ENCODE results near the gene SELENOW.
"Not testable (repeated sequence)": the region's sequence is repeated elsewhere in the genome, so short reads cannot be mapped to it uniquely, and the experiment has no call there.

The SELENOW gene

GRCh38 chr19:47813304-47813994, 34.9 kb downstream of the SELENOW start:
- DNase-seq (ENCODE audit: low spot score) = no peak
- no peaks in the 10 kb centered on the region for H3K9me3 ChIP-seq (ENCODE audit: severe bottlenecking)

GRCh38 chr19:47813995-47814328, 35.5 kb downstream of the SELENOW start:
- peak; percentile 37 for TF ChIP-seq CTCF (IDR thresholded peaks at IDR 0.05; ENCODE audit: poor library complexity, severe bottlenecking)
- no peaks in the 10 kb centered on the region for H3K4me1 ChIP-seq (ENCODE audit: insufficient read depth, poor library complexity, severe bottlenecking)
- H3K36me3 ChIP-seq (ENCODE audit: low read depth) = no peaks in the 10 kb centered on the region
- no peak for ATAC-seq (ENCODE audit: low read depth)
- no peak overlapping the region for H3K27ac ChIP-seq (ENCODE audit: poor library complexity, severe bottlenecking)
- DNase-seq (ENCODE audit: low spot score) = no peak
- H3K9me3 ChIP-seq (ENCODE audit: severe bottlenecking) = no peaks in the 10 kb centered on the region
- H3K4me3 ChIP-seq (ENCODE audit: severe bottlenecking) = no peak overlapping the region
- H3K27me3 ChIP-seq (ENCODE audit: insufficient read depth, poor library complexity, severe bottlenecking) = no peaks in the 10 kb centered on the region

More at GRCh38 chr19:47813304-47813994, 34.9 kb downstream of the SELENOW start:
- H3K27ac ChIP-seq (ENCODE audit: poor library complexity, severe bottlenecking) = no peak overlapping the region
- no peak overlapping the region for H3K4me3 ChIP-seq (ENCODE audit: severe bottlenecking)
- no peaks in the 10 kb centered on the region for H3K4me1 ChIP-seq (ENCODE audit: insufficient read depth, poor library complexity, severe bottlenecking)
- no peaks in the 10 kb centered on the region for H3K36me3 ChIP-seq (ENCODE audit: low read depth)
- H3K27me3 ChIP-seq (ENCODE audit: insufficient read depth, poor library complexity, severe bottlenecking) = no peaks in the 10 kb centered on the region
- ATAC-seq (ENCODE audit: low read depth) = peak; percentile 85
- peak; percentile 74 for TF ChIP-seq CTCF (IDR thresholded peaks at IDR 0.05; ENCODE audit: poor library complexity, severe bottlenecking)

GRCh38 chr19:47816270-47816669, 37.8 kb downstream of the SELENOW start:
- not testable (repeated sequence) for H3K36me3 ChIP-seq (ENCODE audit: low read depth); H3K9me3 ChIP-seq (ENCODE audit: severe bottlenecking); H3K4me3 ChIP-seq (ENCODE audit: severe bottlenecking); H3K27ac ChIP-seq (ENCODE audit: poor library complexity, severe bottlenecking); DNase-seq (ENCODE audit: low spot score); H3K27me3 ChIP-seq (ENCODE audit: insufficient read depth, poor library complexity, severe bottlenecking); H3K4me1 ChIP-seq (ENCODE audit: insufficient read depth, poor library complexity, severe bottlenecking); ATAC-seq (ENCODE audit: low read depth)

GRCh38 chr19:47818221-47818620, 39.7 kb downstream of the SELENOW start:
- not testable (repeated sequence) for ATAC-seq (ENCODE audit: low read depth); H3K36me3 ChIP-seq (ENCODE audit: low read depth); H3K4me3 ChIP-seq (ENCODE audit: severe bottlenecking)

GRCh38 chr19:47819858-47820257, 41.4 kb downstream of the SELENOW start:
- no peak for DNase-seq (ENCODE audit: low spot score)
- TF ChIP-seq CTCF (IDR thresholded peaks at IDR 0.05; ENCODE audit: poor library complexity, severe bottlenecking) = no peak
- Histone ChIP-seq H3K4me1 (ENCODE audit: insufficient read depth, poor library complexity, severe bottlenecking) (no peaks in the 10 kb centered on the region), H3K27ac (ENCODE audit: poor library complexity, severe bottlenecking) (no peak overlapping the region), H3K27me3 (ENCODE audit: insufficient read depth, poor library complexity, severe bottlenecking) (peaks cover 7% of the 10 kb centered on the region), H3K4me3 (ENCODE audit: severe bottlenecking) (no peak overlapping the region), H3K36me3 (ENCODE audit: low read depth) (no peaks in the 10 kb centered on the region), H3K9me3 (ENCODE audit: severe bottlenecking) (no peaks in the 10 kb centered on the region)
- no peak for ATAC-seq (ENCODE audit: low read depth)

More at GRCh38 chr19:47818221-47818620, 39.7 kb downstream of the SELENOW start:
- H3K9me3 ChIP-seq (ENCODE audit: severe bottlenecking); DNase-seq (ENCODE audit: low spot score); H3K27ac ChIP-seq (ENCODE audit: poor library complexity, severe bottlenecking); H3K27me3 ChIP-seq (ENCODE audit: insufficient read depth, poor library complexity, severe bottlenecking); H3K4me1 ChIP-seq (ENCODE audit: insufficient read depth, poor library complexity, severe bottlenecking): not testable (repeated sequence)

GRCh38 chr19:47820410-47820809, 41.9 kb downstream of the SELENOW start:
- ATAC-seq (ENCODE audit: low read depth) (no peak), DNase-seq (ENCODE audit: low spot score) (no peak)
- no peak overlapping the region for H3K27ac ChIP-seq (ENCODE audit: poor library complexity, severe bottlenecking)
- peaks cover 7% of the 10 kb centered on the region for H3K27me3 ChIP-seq (ENCODE audit: insufficient read depth, poor library complexity, severe bottlenecking)
- H3K9me3 ChIP-seq (ENCODE audit: severe bottlenecking) = no peaks in the 10 kb centered on the region
- TF ChIP-seq CTCF (IDR thresholded peaks at IDR 0.05; ENCODE audit: poor library complexity, severe bottlenecking) = no peak
- no peaks in the 10 kb centered on the region for H3K36me3 ChIP-seq (ENCODE audit: low read depth)
- no peaks in the 10 kb centered on the region for H3K4me1 ChIP-seq (ENCODE audit: insufficient read depth, poor library complexity, severe bottlenecking)
- H3K4me3 ChIP-seq (ENCODE audit: severe bottlenecking) = no peak overlapping the region

Measured in RWPE2 (cell line).